Measurements from ENCODE around the gene MS4A12.

MS4A12 gene

GRCh38 chr11:60454212-60454611 lies 38.4 kb upstream of the MS4A12 start:
- Histone ChIP-seq H3K4me3 (ENCODE audit: low read length) (peak overlapping the region; percentile 81), H3K36me3 (ENCODE audit: control insufficient read depth, low read length) (peaks cover 53% of the 10 kb centered on the region), H3K4me1 (ENCODE audit: control insufficient read depth, low read length) (peaks cover 52% of the 10 kb centered on the region), H3K27me3 (ENCODE audit: control insufficient read depth, low read length) (no peaks in the 10 kb centered on the region), H4K20me1 (ENCODE audit: control insufficient read depth, insufficient read depth, low read depth, low read length) (0 out of 2 replicates have a peak, but pooled peaks cover 3% of the 10 kb centered on the region), H3K27ac (ENCODE audit: low read depth, low read length) (peak overlapping the region; percentile 98), H3K9me3 (ENCODE audit: control insufficient read depth, insufficient read depth, low read length) (peaks cover 4% of the 10 kb centered on the region; the same call in 1 of the 2 replicates), H3K79me2 (ENCODE audit: control insufficient read depth, low read length) (peaks cover 49% of the 10 kb centered on the region), H3K4me2 (ENCODE audit: low read length) (peak overlapping the region; percentile 93), H3K9me2 (replicated peaks; ENCODE audit: control insufficient read depth, low read length) (no peaks in the 10 kb centered on the region), H3F3A (ENCODE audit: control insufficient read depth, insufficient read depth) (peaks cover 21% of the 10 kb centered on the region)
- TF ChIP-seq CTCF (IDR thresholded peaks at IDR 0.05; ENCODE audit: low read depth, low read length, poor library complexity, severe bottlenecking) (no peak), EZH2phosphoT487 (IDR thresholded peaks at IDR 0.05; ENCODE audit: borderline replicate concordance, low read length) (no peak)

- Histone ChIP-seq H3K4me2 (ENCODE audit: low read length) (peak within 1 kb of the TSS; percentile 93), H3K4me1 (ENCODE audit: control insufficient read depth, low read length) (peaks cover 66% of the 10 kb centered on the region), H3K9me3 (ENCODE audit: control insufficient read depth, insufficient read depth, low read length) (peaks cover 4% of the 10 kb centered on the region; the same call in 1 of the 2 replicates), H3F3A (ENCODE audit: control insufficient read depth, insufficient read depth) (peaks cover 21% of the 10 kb centered on the region), H3K4me3 (ENCODE audit: low read length) (peak within 1 kb of the TSS; percentile 81), H3K27ac (ENCODE audit: low read depth, low read length) (peak within 1 kb of the TSS; percentile 98), H3K79me2 (ENCODE audit: control insufficient read depth, low read length) (peaks cover 62% of the 10 kb centered on the region), H3K36me3 (ENCODE audit: control insufficient read depth, low read length) (peaks cover 67% of the 10 kb centered on the region), H3K27me3 (ENCODE audit: control insufficient read depth, low read length) (no peaks in the 10 kb centered on the region), H4K20me1 (ENCODE audit: control insufficient read depth, insufficient read depth, low read depth, low read length) (peaks cover 7% of the 10 kb centered on the region; the same call in 1 of the 2 replicates), H3K9me2 (replicated peaks; ENCODE audit: control insufficient read depth, low read length) (no peaks in the 10 kb centered on the region)
- TF ChIP-seq EZH2phosphoT487 (IDR thresholded peaks at IDR 0.05; ENCODE audit: borderline replicate concordance, low read length) (no peak), CTCF (IDR thresholded peaks at IDR 0.05; ENCODE audit: low read depth, low read length, poor library complexity, severe bottlenecking) (no peak)
These were observed 37.0 kb upstream of the MS4A12 start, which contains the start of gene MS4A1 for GRCh38 chr11:60455531-60456042. TSS of gene MS4A1 (plus strand) at chr11:60455847. CDS start at chr11:60462375, 6,528 bp downstream.

- Histone ChIP-seq H3K27me3 (ENCODE audit: control insufficient read depth, low read length) (no peaks in the 10 kb centered on the region), H3K27ac (ENCODE audit: low read depth, low read length) (peak overlapping the region; percentile 98), H4K20me1 (ENCODE audit: control insufficient read depth, insufficient read depth, low read depth, low read length) (peaks cover 12% of the 10 kb centered on the region; the same call in 1 of the 2 replicates), H3K9me2 (replicated peaks; ENCODE audit: control insufficient read depth, low read length) (no peaks in the 10 kb centered on the region), H3K4me1 (ENCODE audit: control insufficient read depth, low read length) (peaks cover 79% of the 10 kb centered on the region), H3K4me3 (ENCODE audit: low read length) (peak overlapping the region; percentile 81), H3K36me3 (ENCODE audit: control insufficient read depth, low read length) (peaks cover 87% of the 10 kb centered on the region), H3K9me3 (ENCODE audit: control insufficient read depth, insufficient read depth, low read length) (peaks cover 4% of the 10 kb centered on the region; the same call in 1 of the 2 replicates), H3K4me2 (ENCODE audit: low read length) (peak overlapping the region; percentile 93), H3F3A (ENCODE audit: control insufficient read depth, insufficient read depth) (peaks cover 31% of the 10 kb centered on the region), H3K79me2 (ENCODE audit: control insufficient read depth, low read length) (peaks cover 82% of the 10 kb centered on the region)
- TF ChIP-seq CTCF (IDR thresholded peaks at IDR 0.05; ENCODE audit: low read depth, low read length, poor library complexity, severe bottlenecking) (no peak), EZH2phosphoT487 (IDR thresholded peaks at IDR 0.05; ENCODE audit: borderline replicate concordance, low read length) (no peak)
These were observed 35.0 kb upstream of the MS4A12 start for GRCh38 chr11:60457576-60457975.

All from DOHH2 (cell line).